Gastroesophageal sphincter (tissue), 3 donors: ENCODE results near the gene CRYBG1.

Experiments used
- CTCF ChIP-seq, 4 experiments: fragments of 200-600 bp in 2 of 4; fragments of 450-650 bp in 2 of 4; sonication (generic) in 1 of 4; IDR thresholded peaks; one replicate each; pipeline ENCODE4 v1.5.1; 2017 to 2019; ENCODE audit warnings: antibody characterized with exemption in 4 of 4, mild to moderate bottlenecking in 2 of 4, moderate library complexity in 2 of 4
- EP300 ChIP-seq: sonication (generic); formaldehyde crosslinking; IDR thresholded peaks from one replicate; pipeline ENCODE4 v1.6.1; 2017; ENCODE audit warnings: antibody characterized with exemption, mild to moderate bottlenecking
- POLR2A ChIP-seq, 2 donors: fragments of 450-650 bp; IDR thresholded peaks; one replicate each; pipeline ENCODE4 v1.6.1; 2017; ENCODE audit warnings: antibody characterized with exemption in 2 of 2, mild to moderate bottlenecking in 2 of 2, moderate library complexity in 1 of 2
- POLR2AphosphoS5 ChIP-seq: sonication (generic); formaldehyde crosslinking; IDR thresholded peaks from one replicate; pipeline ENCODE4 v1.6.1; 2017; ENCODE audit warnings: antibody characterized with exemption

GRCh38 chr6:106460481-106460880 is 100.0 kb downstream of the CRYBG1 start:
- TF ChIP-seq CTCF (IDR thresholded peaks at IDR 0.05) (no peak), POLR2A (IDR thresholded peaks at IDR 0.05) (no peak), EP300 (no peak), POLR2AphosphoS5 (no peak)
